SH-SY5Y (cell line): ENCODE results near the gene BPIFB4.

Experiments used
- GATA2 ChIP-seq: IDR thresholded peaks from 2 replicates; pipeline ENCODE4 v1.6.1; 2011; ENCODE audit warnings: mild to moderate bottlenecking, low read depth, low read length
- GATA3 ChIP-seq: IDR thresholded peaks from 2 replicates; pipeline ENCODE4 v1.6.1; 2011; ENCODE audit warnings: low read depth, mild to moderate bottlenecking, low read length, moderate library complexity

- no peak for TF ChIP-seq GATA2
- TF ChIP-seq GATA3 = no peak
Observed at GRCh38 chr20:33034901-33035492, 44.4 kb upstream of the BPIFB4 start.
